ENCODE results near the gene ATP7A.

Gene ATP7A

DNA sequence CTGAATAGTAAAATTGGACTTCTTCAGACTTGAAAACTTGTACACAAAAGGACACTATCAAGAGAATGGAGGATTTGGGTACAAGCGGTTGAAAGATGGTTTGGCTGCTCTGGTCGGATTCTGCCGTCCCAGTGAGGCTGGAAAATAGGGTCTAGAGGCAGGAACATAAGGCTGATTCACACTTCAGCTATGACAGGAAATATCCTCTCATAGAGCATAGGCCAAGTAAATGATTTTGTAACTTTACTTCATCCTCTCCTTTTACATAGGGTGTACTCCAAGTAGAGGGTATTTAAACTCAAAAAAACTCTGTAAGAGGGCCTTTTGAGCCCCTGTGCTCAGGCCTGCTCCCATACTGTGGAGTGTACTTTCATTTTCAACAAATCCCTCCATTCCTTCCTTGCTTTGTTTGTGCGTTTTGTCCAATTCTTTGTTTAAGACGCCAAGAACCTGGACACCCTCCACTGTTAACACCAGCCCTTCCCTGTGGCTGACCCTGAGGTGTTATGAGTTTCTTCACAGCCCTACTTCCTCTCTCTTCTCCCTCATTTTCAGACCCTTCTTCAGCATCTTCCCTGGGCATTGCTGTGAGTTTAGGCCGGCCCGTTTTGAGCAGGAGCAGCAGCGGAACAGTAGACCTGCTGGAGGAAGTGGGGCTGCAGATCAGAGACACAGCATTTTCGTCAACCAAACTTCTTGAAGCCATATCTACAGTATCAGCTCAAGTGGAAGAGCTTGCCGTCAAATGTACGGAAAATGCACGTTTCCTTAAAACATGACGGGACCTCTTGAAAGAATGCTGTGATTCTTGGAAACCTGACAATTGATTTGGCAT is 51.8 kb downstream of the ATP7A start:
- Mint-ChIP-seq H3K36me3 (ENCODE audit: low read depth) (peaks cover 8% of the 10 kb centered on the region), H3K4me3 (peak overlapping the region; percentile 78), H3K27me3 (no peaks in the 10 kb centered on the region), H3K27ac (peak overlapping the region; percentile 97), H3K4me1 (ENCODE audit: low read depth) (peaks cover 38% of the 10 kb centered on the region), H3K9me3 (no peaks in the 10 kb centered on the region)

DNA sequence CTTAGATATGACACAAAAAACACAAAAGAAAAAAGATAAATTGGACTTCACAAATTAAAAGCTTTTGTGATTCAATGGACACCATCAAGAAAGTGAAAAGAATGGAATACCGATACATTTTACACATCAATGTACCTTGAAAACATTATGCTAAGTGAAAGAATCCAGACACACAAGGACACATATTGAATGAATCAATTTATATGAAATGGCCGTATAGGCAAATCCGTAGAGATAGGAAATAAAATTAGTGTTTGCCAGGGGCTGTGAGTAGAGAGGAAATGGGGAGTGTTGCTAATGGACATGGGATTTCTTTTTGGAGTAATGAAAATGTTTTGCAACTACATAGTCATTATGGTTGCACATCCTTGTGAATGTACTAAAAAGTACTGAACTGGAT is 55.9 kb downstream of the ATP7A start:
- Mint-ChIP-seq H3K9me3 (no peaks in the 10 kb centered on the region), H3K4me1 (ENCODE audit: low read depth) (peaks cover 17% of the 10 kb centered on the region)

DNA sequence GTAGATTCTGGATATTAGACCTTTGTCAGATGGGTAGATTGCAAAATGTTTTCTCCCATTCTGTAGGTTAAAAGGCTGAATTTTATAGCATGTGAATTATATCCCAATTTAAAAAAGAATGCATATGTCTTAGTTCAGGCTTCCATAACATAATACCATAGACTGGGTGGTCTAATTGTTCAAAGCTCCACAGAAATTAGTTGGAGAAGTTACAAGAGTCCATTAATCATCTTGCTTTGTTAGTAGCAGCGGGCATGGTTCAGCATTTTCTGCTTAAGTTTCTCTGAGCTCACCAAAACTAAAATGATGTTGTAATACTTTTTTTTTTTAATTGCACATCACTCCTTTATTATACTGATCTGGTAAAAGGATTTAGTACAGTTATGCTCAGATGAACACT is 57.1 kb downstream of the ATP7A start:
- H3K27me3 Mint-ChIP-seq = no peaks in the 10 kb centered on the region
- no peaks in the 10 kb centered on the region for H3K9me3 Mint-ChIP-seq
- no peak overlapping the region for H3K27ac Mint-ChIP-seq
- H3K4me3 Mint-ChIP-seq = no peak overlapping the region
- H3K4me1 Mint-ChIP-seq (ENCODE audit: low read depth) = peaks cover 4% of the 10 kb centered on the region
- H3K36me3 Mint-ChIP-seq (ENCODE audit: low read depth) = peaks cover 8% of the 10 kb centered on the region

More for the DNA sequence above, 55.9 kb downstream of the ATP7A start:
- no peaks in the 10 kb centered on the region for H3K27me3 Mint-ChIP-seq
- H3K27ac Mint-ChIP-seq = no peak overlapping the region
- H3K36me3 Mint-ChIP-seq (ENCODE audit: low read depth) = peaks cover 8% of the 10 kb centered on the region
- no peak overlapping the region for H3K4me3 Mint-ChIP-seq

DNA sequence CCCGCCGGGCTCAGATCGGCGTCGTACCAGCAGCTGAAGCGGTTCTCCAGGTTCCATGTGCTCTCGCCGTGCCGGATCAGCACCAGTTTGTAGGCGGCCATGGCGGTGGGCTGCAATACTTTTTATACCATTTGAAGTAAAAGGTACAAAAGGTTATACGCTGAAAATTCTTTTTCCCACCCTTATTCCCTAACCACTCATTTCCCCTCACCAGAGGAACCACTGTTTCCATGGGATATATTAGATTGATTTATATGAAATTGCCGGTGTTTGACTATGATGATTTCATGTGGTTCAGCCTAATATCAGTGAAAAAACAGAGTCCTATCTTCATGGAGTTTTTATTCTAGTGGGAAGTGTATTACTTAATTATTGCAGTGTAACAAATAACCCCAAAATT is 59.0 kb downstream of the ATP7A start, which contains the start of gene PGAM4:
PGAM4 (minus strand) TSS at position 101 of the 400 bp plus-strand sequence; CDS start at position 101, 0 bp downstream.
- no peaks in the 10 kb centered on the region for H3K27me3 Mint-ChIP-seq
- H3K27ac Mint-ChIP-seq = no peak within 1 kb of the TSS
- H3K9me3 Mint-ChIP-seq = no peaks in the 10 kb centered on the region
- H3K4me3 Mint-ChIP-seq = no peak within 1 kb of the TSS
- no peaks in the 10 kb centered on the region for H3K4me1 Mint-ChIP-seq (ENCODE audit: low read depth)
- peaks cover 8% of the 10 kb centered on the region for H3K36me3 Mint-ChIP-seq (ENCODE audit: low read depth)

DNA sequence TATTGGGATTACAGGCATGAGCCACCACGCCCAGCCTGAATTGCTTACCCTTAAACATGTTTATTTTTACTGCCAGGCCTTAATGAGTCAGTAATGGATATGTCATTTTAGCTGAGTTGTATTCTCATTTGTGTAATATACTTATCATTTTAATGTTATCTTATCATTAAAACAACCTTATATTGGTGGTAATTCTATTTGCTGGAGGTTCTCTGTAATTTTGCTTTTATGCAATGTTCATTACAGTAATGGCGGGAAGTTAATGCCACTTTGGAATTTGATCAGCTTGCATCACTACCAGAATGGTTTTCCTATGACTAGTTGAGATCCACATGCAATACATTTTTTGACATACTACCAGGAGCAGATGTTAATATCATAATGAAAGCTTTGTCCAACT is 65.3 kb downstream of the ATP7A start:
- no peaks in the 10 kb centered on the region for H3K4me1 Mint-ChIP-seq (ENCODE audit: low read depth)
- H3K27me3 Mint-ChIP-seq = no peaks in the 10 kb centered on the region
- H3K36me3 Mint-ChIP-seq (ENCODE audit: low read depth) = peaks cover 4% of the 10 kb centered on the region
- H3K9me3 Mint-ChIP-seq = no peaks in the 10 kb centered on the region
- H3K4me3 Mint-ChIP-seq = no peak overlapping the region
- H3K27ac Mint-ChIP-seq = no peak overlapping the region

DNA sequence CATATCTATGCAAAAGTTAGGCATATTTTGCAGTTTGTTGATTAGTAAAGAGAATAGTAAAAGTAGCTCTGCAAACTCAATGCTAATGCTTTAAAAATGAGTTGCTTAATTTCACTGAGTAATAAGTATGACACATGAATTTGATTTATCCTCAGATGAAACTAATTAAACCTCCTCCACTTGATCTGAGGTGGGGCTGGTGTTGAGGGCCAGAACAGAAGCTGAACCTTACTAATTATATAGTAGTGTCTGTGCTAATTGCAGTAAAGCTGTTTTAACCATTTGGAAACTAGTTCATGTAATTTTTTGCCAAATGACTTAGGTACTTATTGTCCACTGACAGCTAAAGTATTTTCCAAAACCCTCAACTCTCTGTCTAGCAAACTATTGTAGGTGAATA is 66.6 kb downstream of the ATP7A start:
- no peaks in the 10 kb centered on the region for H3K27me3 Mint-ChIP-seq
- no peaks in the 10 kb centered on the region for H3K4me1 Mint-ChIP-seq (ENCODE audit: low read depth)
- H3K9me3 Mint-ChIP-seq = no peaks in the 10 kb centered on the region
- H3K4me3 Mint-ChIP-seq = no peak overlapping the region
- H3K27ac Mint-ChIP-seq = no peak overlapping the region
- peaks cover 4% of the 10 kb centered on the region for H3K36me3 Mint-ChIP-seq (ENCODE audit: low read depth)

DNA sequence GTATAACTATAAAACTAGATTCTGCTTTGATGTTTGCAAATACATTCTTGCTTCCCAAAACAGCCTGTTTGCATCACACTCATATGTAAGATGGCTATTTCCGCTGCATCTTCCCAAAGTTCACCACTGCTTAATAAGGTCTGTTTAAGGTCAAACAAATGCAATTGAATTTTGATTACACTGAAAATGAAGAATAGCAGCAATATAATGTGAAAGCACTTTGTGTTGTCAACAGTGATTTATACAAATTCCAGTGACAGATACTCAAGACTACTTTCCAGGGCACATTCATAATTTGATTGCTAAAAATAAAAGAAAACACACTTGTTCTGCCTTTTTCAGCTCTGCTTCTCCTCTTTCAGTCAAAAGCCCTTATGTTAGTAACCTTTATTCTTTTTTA is 67.0 kb downstream of the ATP7A start:
- Mint-ChIP-seq H3K4me1 (ENCODE audit: low read depth) (no peaks in the 10 kb centered on the region), H3K27ac (no peak overlapping the region)

DNA sequence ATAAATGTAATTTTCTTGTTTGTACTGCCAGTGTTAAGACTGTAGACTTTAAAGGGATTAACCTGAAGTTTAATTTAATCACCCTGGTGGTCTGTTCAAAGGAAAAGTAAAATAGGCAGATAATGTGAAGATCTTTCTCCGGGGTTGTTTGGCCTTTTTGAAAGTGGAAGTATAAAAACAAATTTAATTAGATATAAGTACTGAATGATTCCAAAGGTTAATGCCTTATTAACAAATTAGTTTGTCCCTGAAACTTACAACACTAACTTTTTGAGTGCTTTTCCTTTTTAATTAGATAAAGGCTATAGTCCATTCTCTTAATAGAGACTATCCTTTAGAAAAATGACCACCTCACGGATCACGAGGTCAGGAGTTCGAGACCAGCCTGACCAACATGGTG is 69.4 kb downstream of the ATP7A start:
- Mint-ChIP-seq H3K27ac (no peak overlapping the region), H3K4me3 (no peak overlapping the region), H3K4me1 (ENCODE audit: low read depth) (no peaks in the 10 kb centered on the region), H3K36me3 (ENCODE audit: low read depth) (peaks cover 8% of the 10 kb centered on the region), H3K9me3 (no peaks in the 10 kb centered on the region), H3K27me3 (no peaks in the 10 kb centered on the region)

More for the DNA sequence above, 67.0 kb downstream of the ATP7A start:
- Mint-ChIP-seq H3K36me3 (ENCODE audit: low read depth) (peaks cover 4% of the 10 kb centered on the region), H3K27me3 (no peaks in the 10 kb centered on the region), H3K9me3 (no peaks in the 10 kb centered on the region), H3K4me3 (no peak overlapping the region)

DNA sequence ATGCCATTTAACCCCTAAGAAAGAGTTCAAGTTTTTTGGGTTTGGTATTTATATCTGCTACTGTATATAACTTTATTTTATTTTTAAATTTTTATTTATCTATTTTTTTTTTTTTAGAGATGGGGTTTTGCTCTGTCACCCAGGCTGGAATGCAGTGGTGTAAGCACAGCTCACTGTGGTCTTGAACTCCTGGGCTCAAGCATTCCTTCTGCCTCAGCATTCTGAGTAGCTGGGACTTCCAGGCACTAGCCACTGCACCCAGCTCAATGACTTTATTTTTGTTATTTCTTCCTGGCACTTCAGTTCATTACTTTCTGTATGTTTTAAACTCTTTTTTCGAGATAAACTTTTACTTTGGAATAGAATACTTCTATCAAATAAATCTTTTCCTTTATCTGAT is 101.4 kb downstream of the ATP7A start:
- Mint-ChIP-seq H3K27me3 (no peaks in the 10 kb centered on the region), H3K27ac (no peak overlapping the region), H3K4me1 (ENCODE audit: low read depth) (no peaks in the 10 kb centered on the region), H3K9me3 (no peaks in the 10 kb centered on the region), H3K4me3 (no peak overlapping the region), H3K36me3 (ENCODE audit: low read depth) (peaks cover 6% of the 10 kb centered on the region)

DNA sequence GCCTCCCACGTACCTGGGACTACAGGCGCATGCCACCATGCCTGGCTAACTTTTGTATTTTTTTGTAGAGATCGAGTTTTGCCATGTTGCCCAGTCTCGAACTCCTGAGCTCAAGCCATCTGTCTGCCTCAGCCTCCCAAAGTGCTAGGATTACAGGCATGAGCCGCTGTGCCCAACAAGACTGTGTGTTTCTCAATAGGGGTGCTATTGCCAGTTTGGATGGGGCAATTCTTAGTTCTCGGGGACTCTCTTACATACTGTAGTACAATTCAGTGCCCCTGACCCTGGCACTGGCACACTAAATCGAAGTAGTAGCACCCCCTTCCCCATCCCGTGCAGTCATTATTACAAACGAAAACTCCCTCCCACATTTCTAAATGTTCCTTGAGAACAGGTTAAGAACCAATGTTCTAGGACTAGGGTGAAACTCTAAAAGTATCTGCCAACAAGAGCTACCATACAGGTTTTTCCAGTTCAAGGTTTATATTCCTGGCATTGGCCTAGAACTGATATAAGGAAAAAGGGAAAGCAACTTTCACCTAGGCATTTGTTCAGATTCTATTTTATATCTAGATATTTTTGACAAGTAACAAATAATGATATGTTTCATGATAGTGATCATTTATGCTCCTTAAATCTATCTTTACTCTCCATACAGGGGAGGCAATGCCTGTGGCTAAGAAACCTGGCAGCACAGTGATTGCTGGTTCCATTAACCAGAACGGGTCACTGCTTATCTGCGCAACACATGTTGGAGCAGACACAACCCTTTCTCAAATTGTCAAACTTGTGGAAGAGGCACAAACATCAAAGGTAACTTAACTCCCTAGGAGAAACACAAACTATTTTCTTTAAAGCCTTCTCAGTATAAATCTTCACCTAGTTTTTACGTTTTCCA is 109.3 kb downstream of the ATP7A start:
- peaks cover 7% of the 10 kb centered on the region for H3K4me1 Mint-ChIP-seq (ENCODE audit: low read depth)
- no peaks in the 10 kb centered on the region for H3K9me3 Mint-ChIP-seq
- no peak overlapping the region for H3K27ac Mint-ChIP-seq
- no peak overlapping the region for H3K4me3 Mint-ChIP-seq
- no peaks in the 10 kb centered on the region for H3K36me3 Mint-ChIP-seq (ENCODE audit: low read depth)
- H3K27me3 Mint-ChIP-seq = no peaks in the 10 kb centered on the region

DNA sequence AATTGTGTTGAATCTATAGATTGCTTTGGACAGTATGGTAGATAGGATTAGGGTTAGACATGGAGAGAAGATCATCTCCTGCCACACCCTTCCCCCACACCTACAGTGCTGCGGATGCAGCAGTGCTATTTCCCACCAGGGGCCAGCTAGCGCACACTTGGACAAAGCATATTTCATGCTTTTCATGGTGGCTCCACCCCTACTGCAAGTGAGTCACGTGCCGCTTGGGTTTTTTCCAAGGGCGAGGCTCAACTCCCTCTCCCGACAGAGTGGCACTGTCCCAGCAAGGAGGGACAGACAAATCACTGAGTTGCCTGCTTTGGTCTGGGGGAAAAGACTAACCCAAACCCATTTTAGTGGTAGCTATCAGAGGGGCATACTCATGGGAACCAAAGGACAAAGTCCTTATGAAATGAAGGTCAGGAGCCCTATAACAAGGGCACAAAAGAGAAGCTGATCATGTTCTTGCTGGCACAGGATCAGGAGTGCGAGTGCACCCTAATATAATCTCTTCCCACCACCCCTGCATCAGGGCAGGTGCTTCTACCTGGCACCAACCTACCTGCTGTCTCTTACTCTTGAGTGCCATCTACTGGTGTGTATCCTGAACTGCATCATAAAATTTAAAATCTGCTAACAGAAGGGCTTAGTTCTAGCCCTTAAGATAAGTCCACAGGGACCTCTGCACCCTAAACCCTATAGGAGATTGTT is 114.0 kb downstream of the ATP7A start:
- Mint-ChIP-seq H3K36me3 (ENCODE audit: low read depth) (no peaks in the 10 kb centered on the region), H3K4me1 (ENCODE audit: low read depth) (no peaks in the 10 kb centered on the region), H3K27me3 (no peaks in the 10 kb centered on the region), H3K27ac (no peak overlapping the region), H3K9me3 (no peaks in the 10 kb centered on the region), H3K4me3 (no peak overlapping the region)

DNA sequence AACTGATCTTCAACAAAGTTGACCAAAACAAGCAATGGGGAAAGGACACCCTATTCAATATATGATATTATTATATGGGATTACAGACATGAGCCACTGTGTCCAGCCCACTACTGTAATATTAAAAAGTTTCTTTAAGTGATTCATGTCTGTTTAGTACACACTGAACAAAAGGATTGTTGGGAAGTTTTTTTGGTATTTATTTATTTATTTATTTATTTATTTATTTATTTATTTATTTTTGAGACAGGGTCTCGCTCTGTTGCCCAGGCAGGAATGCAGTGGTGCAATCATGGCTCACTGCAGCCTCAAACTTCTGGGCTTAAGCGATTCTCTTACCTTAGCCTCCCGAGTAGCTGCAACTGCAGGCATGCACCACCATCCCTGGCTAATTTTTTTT is 117.3 kb downstream of the ATP7A start:
- Mint-ChIP-seq H3K27me3 (no peaks in the 10 kb centered on the region), H3K27ac (no peak overlapping the region), H3K4me3 (no peak overlapping the region), H3K36me3 (ENCODE audit: low read depth) (no peaks in the 10 kb centered on the region), H3K4me1 (ENCODE audit: low read depth) (no peaks in the 10 kb centered on the region), H3K9me3 (no peaks in the 10 kb centered on the region)

DNA sequence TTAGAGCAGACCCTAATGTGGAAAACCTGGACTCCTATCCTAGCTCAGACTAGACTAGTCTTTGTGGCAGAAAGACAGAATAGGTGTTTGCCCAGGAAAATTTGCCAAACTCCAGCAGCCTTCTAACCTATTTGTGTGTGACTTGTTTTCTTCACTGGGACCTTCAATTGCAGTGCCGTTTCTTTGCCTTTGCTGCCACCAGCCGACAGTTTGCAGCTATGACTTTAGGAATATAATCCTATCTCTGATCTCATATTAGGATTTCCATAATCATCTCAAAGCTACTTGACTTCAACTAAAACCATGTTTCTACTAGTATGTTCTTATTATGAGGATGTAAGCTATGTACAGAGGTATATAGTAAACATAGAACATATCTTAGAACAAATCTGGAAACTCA is 119.2 kb downstream of the ATP7A start:
- no peak overlapping the region for H3K27ac Mint-ChIP-seq
- H3K9me3 Mint-ChIP-seq = no peaks in the 10 kb centered on the region
- peaks cover 5% of the 10 kb centered on the region for H3K36me3 Mint-ChIP-seq (ENCODE audit: low read depth)

DNA sequence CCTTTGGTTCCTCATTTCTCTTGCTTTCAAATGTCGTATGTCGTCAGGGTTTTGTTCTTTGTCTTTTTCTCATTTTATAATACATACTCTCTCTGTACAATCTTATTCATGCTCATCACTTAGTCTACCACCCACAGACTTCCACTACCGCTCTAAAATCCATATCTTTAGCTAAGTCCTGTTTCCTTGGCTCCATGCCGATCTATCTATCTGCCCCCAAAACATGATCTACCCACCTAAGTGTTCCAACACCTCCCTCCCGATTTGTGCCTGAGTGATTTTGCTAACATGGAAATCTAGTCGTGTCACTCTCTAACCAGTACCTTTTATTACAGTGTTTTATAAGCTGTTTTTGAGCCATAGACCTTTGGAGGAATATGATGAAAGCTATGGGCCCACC is 124.6 kb downstream of the ATP7A start:
- H3K4me1 Mint-ChIP-seq (ENCODE audit: low read depth) = no peaks in the 10 kb centered on the region
- H3K36me3 Mint-ChIP-seq (ENCODE audit: low read depth) = peaks cover 11% of the 10 kb centered on the region
- H3K9me3 Mint-ChIP-seq = no peaks in the 10 kb centered on the region
- H3K27me3 Mint-ChIP-seq = no peaks in the 10 kb centered on the region
- no peak overlapping the region for H3K4me3 Mint-ChIP-seq
- no peak overlapping the region for H3K27ac Mint-ChIP-seq

More for the DNA sequence above, 119.2 kb downstream of the ATP7A start:
- no peaks in the 10 kb centered on the region for H3K27me3 Mint-ChIP-seq
- no peaks in the 10 kb centered on the region for H3K4me1 Mint-ChIP-seq (ENCODE audit: low read depth)
- H3K4me3 Mint-ChIP-seq = no peak overlapping the region

DNA sequence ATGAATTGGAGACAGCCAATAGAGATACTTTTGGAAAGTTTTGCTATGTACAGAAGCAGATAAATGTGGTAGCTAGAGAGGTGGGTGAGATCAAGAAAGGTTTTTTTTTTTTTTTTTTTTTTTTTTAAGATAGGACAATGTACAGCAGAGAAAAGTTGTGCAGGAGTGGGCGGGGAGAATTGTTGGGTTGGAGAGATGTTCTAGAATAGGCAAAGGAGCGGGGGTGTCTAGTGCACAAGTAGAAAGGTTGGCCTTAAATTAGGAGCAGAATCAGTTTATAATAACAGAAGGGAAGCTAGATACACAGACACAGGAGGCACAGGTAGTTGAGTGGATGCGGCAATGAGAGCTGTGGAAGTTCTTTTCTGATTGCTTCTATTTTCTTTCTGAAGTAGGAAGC is 127.4 kb downstream of the ATP7A start:
- H3K4me3 Mint-ChIP-seq = no peak overlapping the region
- no peaks in the 10 kb centered on the region for H3K9me3 Mint-ChIP-seq
- peaks cover 5% of the 10 kb centered on the region for H3K4me1 Mint-ChIP-seq (ENCODE audit: low read depth)
- peaks cover 11% of the 10 kb centered on the region for H3K36me3 Mint-ChIP-seq (ENCODE audit: low read depth)
- no peaks in the 10 kb centered on the region for H3K27me3 Mint-ChIP-seq
- H3K27ac Mint-ChIP-seq = no peak overlapping the region
